GM12892 (cell line): Measurements from ENCODE around the gene DMBX1.

Source experiments
- POLR2A ChIP-seq: IDR thresholded peaks from 2 replicates; pipeline ENCODE4 v1.6.1; 2011; ENCODE audit warnings: low read depth, low read length, control low read depth
- POLR2AphosphoS5 ChIP-seq: IDR thresholded peaks from 2 replicates; pipeline ENCODE4 v1.6.1; 2011; ENCODE audit warnings: low read depth, low read length, control low read depth

DNA sequence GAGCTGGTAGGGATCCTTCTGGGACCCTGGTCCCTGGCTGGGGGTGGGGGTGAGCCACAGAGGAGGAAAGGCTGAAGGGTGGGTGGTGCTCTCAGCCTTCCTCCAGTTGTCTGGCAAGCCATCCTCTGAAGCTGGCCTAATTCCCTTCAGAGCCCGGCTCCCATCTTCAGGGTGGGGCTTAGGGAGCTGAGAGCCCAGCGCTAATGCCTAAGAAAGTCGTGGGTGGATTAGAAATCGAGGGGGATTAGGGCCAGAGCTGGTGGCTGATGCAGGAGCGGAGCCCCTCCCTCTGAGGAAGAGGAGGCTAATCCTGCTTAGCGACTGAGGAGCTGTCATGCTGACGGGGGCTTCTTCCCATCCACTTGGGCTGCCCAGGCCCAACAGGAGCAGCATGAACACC lies 30.8 kb upstream of the DMBX1 start:
- TF ChIP-seq POLR2A (no peak), POLR2AphosphoS5 (no peak)
